Measurements from ENCODE around the gene KIF6. TPM values are rescaled to one million over a fixed set of nuclear protein-coding genes. Genes with fewer than 3 reads are reported as not detected.

Gene KIF6
- total RNA-seq, 2 donors from 2014 or later, result 0.09 to 0.97 TPM

DNA sequence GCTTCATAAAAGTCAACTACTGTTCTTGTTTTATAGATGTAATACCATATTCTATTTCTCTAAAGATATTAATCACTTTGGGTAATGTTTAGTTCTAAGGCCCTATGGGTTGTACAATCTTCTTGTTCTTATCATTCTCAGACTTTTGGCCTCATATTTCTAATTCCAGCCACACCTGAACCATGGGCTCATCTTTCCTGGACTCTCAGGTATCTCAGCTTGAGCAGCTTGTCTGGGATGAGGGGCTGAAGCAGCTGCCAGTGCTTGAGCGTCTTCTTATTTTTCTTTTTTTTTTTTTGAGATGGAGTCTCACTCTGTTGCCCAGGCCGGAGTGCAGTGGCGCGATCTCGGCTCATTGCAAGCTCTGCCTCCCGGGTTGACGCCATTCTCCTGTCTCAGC, 150.2 kb downstream of the KIF6 start:
- no peaks in the 10 kb centered on the region for H3K9me3 ChIP-seq
- 86% methylated on average over 7 of the region's 7 CpGs for WGBS
- H3K27me3 ChIP-seq (replicated peaks; ENCODE audit: insufficient read depth), result no peaks in the 10 kb centered on the region
- no peak overlapping the region for H3K27ac ChIP-seq
- TF ChIP-seq POLR2A (IDR thresholded peaks at IDR 0.05) (no peak), POLR2AphosphoS5 (IDR thresholded peaks at IDR 0.05) (no peak)
- TF ChIP-seq, protein P1, sequence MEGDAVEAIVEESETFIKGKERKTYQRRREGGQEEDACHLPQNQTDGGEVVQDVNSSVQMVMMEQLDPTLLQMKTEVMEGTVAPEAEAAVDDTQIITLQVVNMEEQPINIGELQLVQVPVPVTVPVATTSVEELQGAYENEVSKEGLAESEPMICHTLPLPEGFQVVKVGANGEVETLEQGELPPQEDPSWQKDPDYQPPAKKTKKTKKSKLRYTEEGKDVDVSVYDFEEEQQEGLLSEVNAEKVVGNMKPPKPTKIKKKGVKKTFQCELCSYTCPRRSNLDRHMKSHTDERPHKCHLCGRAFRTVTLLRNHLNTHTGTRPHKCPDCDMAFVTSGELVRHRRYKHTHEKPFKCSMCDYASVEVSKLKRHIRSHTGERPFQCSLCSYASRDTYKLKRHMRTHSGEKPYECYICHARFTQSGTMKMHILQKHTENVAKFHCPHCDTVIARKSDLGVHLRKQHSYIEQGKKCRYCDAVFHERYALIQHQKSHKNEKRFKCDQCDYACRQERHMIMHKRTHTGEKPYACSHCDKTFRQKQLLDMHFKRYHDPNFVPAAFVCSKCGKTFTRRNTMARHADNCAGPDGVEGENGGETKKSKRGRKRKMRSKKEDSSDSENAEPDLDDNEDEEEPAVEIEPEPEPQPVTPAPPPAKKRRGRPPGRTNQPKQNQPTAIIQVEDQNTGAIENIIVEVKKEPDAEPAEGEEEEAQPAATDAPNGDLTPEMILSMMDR (IDR thresholded peaks at IDR 0.05), result no peak
- H3K36me3 ChIP-seq, result no peaks in the 10 kb centered on the region
- intact Hi-C loops (cut with DNase I), result no loop called here
- no peak overlapping the region for H3K4me3 ChIP-seq
- DNase-seq (ENCODE audit: low spot score), result no peak
- H3K4me1 ChIP-seq (replicated peaks), result no peaks in the 10 kb centered on the region

DNA sequence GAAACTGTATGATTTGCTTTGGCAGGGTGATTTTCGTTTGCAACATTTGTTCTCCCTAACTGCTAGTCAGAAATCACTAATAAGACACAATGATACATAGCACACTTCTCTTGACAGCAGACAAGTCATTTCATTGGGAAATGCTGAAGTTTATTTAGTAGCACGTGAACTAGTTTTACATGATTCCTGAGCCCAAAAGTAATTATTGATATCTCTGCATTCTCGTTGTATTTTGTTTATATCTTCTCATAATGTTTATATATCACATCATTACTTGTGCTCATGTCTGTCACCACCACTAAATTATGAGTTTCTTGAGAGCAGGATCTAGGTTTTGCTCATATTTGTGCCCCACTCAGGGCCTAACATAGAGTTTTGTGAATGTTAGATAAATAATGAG, 151.7 kb downstream of the KIF6 start:
- intact Hi-C loops (cut with DNase I), result no loop called here
- TF ChIP-seq POLR2AphosphoS5 (IDR thresholded peaks at IDR 0.05), result no peak
- TF ChIP-seq, protein P1 (IDR thresholded peaks at IDR 0.05), result no peak
- Histone ChIP-seq H3K9me3 (no peaks in the 10 kb centered on the region), H3K36me3 (no peaks in the 10 kb centered on the region), H3K4me1 (replicated peaks) (no peaks in the 10 kb centered on the region), H3K4me3 (no peak overlapping the region), H3K27ac (no peak overlapping the region), H3K27me3 (replicated peaks; ENCODE audit: insufficient read depth) (no peaks in the 10 kb centered on the region)
- no peak for DNase-seq (ENCODE audit: low spot score)
- WGBS, result 30% methylated on average over 3 of the region's 3 CpGs

DNA sequence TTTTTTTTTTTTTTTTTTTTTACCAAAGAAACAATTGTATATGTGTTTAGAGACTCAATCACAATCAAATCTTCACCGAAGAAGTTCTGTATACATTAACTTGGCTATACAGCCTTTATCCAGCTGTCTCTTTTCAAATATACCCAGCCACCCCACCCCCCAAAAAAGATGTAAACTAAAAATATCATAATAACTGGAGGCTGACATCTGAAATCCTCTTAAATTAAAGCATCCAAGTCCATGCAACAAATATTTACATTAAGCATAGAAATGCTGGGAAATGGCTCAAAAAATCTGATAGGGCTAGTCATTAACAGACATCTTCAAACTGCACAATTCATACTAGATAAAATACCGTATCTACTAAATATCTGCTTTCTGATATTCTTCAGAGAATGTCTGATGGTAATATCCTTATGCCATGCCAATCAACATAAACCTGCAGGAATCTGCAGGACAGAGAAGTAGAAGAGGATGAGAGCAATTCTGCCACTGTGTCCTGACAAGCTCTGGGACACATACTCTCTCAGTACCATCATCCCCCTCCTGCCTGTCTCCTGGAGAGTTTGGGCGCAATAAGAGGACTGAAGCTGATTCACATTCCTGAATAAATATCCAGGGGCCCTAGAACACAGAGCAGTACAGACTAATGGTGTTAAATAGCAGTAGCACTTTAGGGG, 152.4 kb downstream of the KIF6 start:
- WGBS, result 62% methylated on average over 3 of the region's 3 CpGs
- intact Hi-C loops (cut with DNase I), result no loop called here
- Histone ChIP-seq H3K27ac (no peak overlapping the region), H3K4me3 (no peak overlapping the region), H3K27me3 (replicated peaks; ENCODE audit: insufficient read depth) (no peaks in the 10 kb centered on the region), H3K36me3 (no peaks in the 10 kb centered on the region), H3K4me1 (replicated peaks) (no peaks in the 10 kb centered on the region), H3K9me3 (no peaks in the 10 kb centered on the region)
- TF ChIP-seq, protein P1 (IDR thresholded peaks at IDR 0.05), result no peak
- TF ChIP-seq POLR2AphosphoS5 (IDR thresholded peaks at IDR 0.05) (no peak), POLR2A (IDR thresholded peaks at IDR 0.05) (no peak)
- DNase-seq (ENCODE audit: low spot score), result no peak

DNA sequence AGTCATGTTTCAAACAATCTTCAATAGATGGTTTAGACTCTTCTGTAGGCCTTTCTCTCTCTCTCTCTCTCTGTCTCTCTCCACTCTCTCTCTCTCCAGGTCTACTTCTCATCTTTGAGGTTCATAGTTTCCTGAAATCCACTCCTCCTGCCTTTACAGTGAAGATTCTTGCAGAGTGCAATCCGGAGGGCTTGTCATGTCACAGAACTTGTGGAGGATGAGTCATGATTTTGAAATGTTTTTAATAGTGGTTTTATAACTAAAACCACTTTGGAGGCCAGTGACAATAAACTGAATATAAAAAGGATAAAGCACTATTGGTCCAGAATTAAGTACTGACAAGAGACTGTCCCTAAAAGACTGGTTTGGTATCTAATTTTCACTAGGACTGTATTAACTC, 156.3 kb downstream of the KIF6 start:
- Histone ChIP-seq H3K27ac (no peak overlapping the region), H3K4me3 (no peak overlapping the region), H3K36me3 (no peaks in the 10 kb centered on the region), H3K9me3 (no peaks in the 10 kb centered on the region), H3K4me1 (replicated peaks) (no peaks in the 10 kb centered on the region), H3K27me3 (replicated peaks; ENCODE audit: insufficient read depth) (no peaks in the 10 kb centered on the region)
- WGBS, result 20% methylated on average over 1 of the region's 1 CpG
- DNase-seq (ENCODE audit: low spot score), result no peak
- TF ChIP-seq, protein P1 (IDR thresholded peaks at IDR 0.05), result no peak
- TF ChIP-seq POLR2AphosphoS5 (IDR thresholded peaks at IDR 0.05) (no peak), POLR2A (IDR thresholded peaks at IDR 0.05) (no peak)
- intact Hi-C loops (cut with DNase I), result no loop called here

DNA sequence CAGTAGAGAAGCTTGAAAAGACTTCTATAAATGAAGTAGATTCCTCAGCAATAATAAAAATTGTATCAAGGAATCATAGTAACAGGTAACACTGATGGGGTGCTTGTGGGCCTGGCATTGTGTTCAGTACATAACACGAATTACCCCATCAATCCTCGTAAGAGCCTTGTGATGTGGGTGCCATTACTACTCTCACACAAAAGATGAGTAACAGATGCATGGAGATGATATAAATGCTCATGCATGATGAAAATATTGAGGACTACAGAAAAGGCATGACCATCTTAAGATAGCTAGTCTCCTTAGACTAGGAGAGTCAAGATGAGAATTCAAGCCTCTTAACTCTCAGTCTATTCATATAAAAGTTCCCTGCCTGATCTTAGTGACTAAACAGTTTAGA, 158.1 kb downstream of the KIF6 start:
- Histone ChIP-seq H3K27me3 (replicated peaks; ENCODE audit: insufficient read depth) (no peaks in the 10 kb centered on the region), H3K36me3 (no peaks in the 10 kb centered on the region), H3K4me3 (no peak overlapping the region), H3K9me3 (no peaks in the 10 kb centered on the region), H3K4me1 (replicated peaks) (no peaks in the 10 kb centered on the region), H3K27ac (no peak overlapping the region)
- no peak for TF ChIP-seq POLR2A (IDR thresholded peaks at IDR 0.05)
- TF ChIP-seq POLR2AphosphoS5 (IDR thresholded peaks at IDR 0.05), result no peak
- 100% methylated on average over 2 of the region's 2 CpGs for WGBS
- DNase-seq (ENCODE audit: low spot score), result no peak
- intact Hi-C loops (cut with DNase I), result no loop called here
